GM21526 (cell line): ENCODE measurements around the gene WDR17.

Experiments
- ATAC-seq: cut with Tn5 transposase; IDR thresholded peaks from one replicate; pipeline ENCODE4 v1.9.1; 2021; ENCODE audit warnings: moderate library complexity; ENCODE audit not compliant: unreplicated experiment, low FRiP score

The WDR17 gene

DNA sequence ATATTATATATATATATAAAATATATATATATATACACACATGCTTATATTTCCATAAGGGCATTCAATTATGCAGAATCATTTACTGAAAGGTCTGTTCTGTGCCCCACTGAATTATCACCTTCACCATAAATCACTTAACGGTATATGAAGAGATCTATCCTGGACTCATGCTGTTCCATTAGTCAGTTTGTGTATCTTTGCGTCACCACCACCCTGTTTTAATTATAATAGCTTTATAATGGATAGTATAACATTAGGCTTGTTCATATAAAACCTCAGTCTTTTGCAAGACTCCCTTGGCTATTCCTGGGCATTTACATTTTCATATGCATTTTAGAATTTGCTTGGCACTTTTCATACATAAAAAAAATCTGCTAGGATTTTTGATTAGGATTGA lies 19.1 kb downstream of the WDR17 start:
- ATAC-seq: no peak

DNA sequence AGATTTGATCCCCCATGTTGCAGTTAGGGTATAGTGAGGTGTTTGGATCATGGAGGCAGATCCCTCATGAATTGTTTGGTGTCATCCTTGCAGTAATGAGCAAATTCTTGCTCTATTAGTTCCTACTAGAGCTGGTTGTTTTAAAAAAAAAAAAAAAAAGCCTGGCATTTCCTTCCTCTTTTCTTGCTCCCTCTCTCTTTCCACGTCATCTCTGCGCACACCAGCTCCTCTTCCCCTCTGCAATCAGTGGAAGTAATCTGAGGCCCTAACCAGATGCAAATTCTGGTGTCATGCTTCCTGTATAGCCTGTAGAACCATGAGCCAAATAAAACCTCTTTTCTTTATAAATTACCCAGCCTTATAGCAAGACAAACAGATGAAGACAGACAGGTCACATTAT lies 24.5 kb downstream of the WDR17 start:
- peak; percentile 56 for ATAC-seq

DNA sequence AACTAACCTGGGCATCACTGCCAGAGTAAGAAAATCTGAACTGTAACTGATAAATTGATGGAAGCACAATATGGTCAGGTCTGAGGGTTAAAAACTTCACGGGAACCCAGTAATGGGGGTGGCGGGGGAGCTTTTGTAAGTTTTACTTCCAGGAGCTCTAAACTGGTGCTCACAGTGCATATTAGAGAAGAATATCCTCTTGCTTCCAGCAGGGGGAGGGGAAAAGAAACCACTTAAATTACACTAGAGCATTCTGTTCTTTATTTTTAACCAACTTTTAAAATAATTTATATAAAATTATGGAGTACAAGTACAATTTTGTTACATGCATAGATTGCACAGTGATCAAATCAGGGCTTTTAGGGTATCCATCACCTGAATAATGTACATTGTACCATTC lies 33.7 kb downstream of the WDR17 start:
- no peak for ATAC-seq

DNA sequence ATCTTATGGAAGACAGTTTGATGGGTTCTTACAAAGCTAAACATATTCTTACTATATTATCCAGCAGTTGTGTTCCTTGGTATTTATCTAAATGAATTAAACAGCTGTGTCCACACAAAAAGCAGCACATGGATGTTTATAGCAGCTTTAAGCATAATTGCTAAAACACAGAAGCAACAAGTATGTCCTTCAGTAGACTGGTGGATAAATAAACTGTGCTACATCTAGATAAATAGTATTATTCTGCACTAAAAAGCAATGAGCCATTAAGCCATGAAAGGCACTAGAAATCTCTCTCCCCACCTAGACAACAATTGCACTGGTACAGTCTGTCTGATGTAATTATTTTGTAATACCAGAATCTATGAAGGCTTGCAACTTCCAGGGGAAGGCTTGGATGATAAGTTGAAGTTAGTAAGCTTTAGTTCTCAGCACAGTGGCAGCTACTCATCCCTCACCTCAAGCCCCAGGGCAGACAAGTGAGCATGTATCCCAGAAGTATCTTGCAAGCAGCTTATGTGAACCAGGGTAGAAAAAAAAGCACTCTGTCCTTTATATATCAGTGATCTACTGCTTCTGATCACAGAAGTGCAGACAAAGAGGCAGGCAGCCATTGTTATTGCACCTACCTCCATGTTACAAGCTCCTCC lies 36.9 kb downstream of the WDR17 start:
- ATAC-seq: no peak

DNA sequence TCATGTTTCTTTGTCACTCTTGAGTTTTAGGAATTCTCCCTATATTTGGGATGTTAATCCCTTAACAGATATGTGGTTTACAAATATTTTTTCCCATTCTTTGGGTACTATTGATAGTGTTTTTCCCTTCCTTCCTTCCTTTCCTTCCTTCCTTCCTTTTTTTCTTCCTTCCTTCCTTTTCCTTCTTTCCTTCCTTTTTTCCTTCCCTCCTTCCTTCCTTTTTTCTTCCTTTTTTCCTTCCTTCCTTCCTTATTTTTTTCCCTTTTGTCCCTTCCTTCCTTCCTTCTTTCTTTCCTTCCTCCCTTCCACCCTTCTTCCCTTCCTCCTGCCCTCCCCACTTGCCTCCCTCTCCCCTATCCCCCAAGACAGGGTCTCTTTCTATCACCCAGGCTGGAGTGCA lies 42.1 kb downstream of the WDR17 start:
- ATAC-seq: no peak

DNA sequence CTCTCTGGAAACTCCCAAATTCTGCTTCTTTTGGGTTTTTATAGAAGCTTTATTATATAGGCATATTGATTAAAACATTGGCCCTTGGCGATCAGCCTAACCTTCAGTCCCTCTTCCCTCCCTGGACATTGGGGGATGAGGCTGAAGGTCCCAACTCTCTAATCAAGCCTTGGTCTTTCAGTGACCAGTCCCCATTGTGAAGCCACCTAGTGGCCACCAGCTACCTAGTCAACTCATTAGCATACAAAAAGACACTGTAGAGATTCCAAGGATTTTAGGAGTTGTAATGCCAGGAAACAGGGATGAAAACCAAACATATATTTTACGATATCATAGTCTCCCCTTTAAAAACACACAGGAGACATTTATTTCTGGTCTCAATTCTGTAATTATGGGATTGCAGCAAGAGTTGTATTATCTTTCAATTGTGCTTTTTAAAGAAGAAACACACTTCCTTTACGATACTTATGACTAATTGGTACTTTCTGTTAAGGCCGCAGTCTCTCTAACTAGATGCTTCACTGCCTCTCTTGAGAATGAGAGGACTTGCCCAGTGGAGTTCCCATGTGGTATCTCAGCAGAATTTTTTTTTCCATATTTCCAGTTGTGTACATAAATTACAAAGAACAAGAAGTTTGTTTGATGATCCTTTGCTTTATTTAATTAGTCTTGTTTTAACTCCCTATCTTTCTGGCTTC lies 58.2 kb downstream of the WDR17 start:
- peak; percentile 100 for ATAC-seq

DNA sequence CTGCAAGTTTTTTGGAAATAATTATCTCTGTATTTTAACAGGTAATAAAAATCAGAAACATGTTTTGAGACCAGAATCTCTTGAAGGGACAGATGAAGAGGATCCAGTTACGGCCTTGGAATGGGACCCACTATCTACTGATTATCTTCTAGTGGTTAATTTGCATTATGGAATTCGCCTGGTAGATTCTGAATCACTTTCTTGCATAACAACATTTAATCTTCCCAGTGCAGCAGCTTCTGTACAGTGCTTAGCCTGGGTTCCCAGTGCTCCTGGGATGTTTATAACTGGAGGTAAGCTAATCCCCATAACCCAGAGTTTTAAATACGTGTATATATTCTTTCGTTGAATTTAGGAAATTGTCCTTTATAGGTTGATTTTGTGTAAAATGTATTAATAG lies 59.4 kb downstream of the WDR17 start:
- ATAC-seq: no peak

DNA sequence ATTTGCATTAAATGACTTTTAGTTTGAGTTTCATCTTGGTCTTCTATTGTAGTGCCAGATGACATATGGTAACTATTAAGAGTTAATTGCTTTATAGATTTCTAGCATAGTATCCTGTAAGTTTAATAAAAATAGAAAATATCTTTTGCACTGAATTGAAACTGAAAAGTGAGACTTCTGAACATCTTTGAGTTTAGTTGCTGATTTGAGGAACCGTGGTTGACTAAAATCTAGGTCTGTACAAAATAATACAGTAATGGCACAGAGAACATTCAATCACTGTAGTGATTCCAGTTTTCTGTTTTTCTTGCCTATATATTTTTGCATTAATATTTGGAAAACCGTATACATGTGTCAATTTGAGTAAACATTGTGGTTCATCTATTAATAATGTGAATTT lies 69.0 kb downstream of the WDR17 start:
- ATAC-seq: no peak

DNA sequence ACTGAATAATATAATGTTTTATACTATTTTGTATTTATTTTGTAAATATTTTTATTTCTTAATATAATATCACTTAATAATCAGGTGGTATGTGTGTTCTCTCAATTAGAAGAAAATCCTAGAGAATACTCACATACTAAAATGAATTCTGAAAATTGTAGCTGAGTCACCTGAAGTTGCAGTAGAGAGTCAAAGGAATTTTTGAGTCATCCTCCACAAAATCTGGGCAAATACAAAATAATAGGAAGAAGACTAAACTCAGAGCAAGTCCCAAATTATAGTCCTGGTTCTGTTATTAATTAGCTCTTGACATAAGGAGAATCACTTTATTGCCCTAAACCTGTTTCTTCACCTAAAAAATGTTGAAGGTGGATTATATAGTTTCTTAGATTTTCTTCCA lies 72.0 kb downstream of the WDR17 start:
- no peak for ATAC-seq

DNA sequence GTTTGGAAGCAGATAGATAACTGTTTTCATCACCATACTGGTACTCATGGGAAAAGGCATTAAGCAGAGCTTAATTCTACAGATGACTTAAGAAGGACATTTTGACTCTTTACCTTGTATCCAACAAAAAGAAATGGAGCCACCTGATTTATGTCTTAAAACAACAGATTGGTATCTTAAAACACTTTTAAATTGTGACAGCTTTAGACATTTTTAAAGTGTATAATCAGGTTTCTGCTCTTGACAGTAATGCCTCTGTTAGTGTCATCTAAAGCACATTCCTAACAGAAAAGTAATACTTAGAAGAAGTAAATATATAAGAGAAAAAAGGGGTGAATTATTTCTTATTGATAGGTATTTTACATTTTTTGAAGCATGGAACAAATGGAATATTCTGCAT lies 73.9 kb downstream of the WDR17 start:
- no peak for ATAC-seq

DNA sequence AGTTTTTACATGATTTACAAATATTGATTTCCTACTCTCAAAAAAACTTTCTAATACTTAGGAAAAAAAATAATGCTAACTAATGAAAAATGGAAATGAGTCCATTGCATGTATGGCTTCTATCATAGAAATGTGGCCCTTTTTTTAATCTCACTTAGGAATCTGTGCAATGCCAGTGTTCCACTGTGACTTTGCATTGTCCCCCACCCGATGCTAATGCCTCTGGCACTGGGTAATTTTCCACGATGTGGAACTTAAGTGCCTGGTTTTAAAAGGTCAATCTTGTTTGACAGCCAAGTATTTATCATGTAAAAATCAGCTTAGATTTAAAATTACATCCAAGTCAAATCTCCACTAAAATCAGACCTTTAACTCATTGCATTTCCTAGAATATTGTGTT lies 76.6 kb downstream of the WDR17 start:
- no peak for ATAC-seq

DNA sequence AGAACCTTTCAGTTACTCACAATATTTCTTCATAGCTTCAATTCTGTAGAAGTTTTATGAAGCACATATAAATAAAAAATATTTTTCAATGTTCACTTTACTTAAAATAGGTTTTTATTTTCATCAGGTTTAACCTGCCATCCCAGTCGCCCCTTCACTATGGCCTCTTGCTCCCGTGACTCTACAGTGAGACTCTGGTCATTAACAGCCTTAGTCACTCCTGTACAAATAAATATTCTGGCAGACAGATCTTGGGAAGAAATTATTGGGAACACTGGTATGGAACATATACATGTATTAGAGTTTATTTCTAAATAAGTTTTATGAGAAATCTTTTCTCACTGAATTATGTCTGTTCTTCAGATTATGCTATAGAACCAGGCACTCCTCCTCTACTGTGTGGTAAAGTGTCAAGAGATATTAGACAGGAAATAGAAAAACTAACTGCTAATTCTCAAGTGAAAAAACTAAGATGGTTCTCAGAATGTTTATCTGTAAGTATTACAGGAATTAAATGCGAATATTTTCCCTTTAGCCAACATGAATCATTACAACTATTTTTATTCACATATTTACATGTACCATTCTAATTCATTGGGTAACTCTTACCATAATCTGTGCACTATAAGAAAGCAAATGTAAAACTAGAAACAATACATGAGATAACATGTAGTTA lies 84.2 kb downstream of the WDR17 start:
- ATAC-seq: no peak

DNA sequence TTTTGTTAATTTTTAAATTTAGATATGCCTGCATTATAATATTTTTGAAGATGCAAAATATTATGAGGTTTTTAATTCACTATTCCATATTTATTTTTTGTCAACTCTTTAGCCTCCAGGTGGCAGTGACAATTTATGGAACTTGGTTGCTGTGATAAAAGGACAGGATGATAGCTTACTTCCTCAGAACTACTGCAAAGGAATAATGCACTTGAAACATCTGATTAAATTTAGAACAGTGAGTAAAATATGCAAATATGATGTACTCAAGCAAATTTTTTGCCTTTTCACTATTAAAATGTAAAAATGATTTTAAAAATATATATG lies 84.7 kb downstream of the WDR17 start:
- ATAC-seq: no peak

DNA sequence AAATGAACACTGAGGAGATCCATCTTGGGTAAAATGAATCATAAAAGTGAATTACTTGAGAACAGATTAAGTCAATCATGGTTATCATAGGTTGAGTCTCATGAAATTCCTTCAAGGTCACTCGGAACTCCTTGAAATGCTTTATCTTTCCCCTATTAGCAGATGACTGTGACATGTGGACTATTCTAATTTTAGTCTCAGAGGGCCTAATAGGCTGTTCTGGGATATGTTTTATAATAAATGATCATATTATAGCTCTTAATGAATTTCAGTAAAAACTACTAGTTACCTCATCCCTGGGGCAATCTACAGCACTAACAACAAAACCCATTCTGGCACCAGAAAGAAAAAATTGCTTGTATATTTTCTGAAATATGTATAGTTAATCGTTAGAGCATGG lies 85.1 kb downstream of the WDR17 start:
- ATAC-seq: no peak

DNA sequence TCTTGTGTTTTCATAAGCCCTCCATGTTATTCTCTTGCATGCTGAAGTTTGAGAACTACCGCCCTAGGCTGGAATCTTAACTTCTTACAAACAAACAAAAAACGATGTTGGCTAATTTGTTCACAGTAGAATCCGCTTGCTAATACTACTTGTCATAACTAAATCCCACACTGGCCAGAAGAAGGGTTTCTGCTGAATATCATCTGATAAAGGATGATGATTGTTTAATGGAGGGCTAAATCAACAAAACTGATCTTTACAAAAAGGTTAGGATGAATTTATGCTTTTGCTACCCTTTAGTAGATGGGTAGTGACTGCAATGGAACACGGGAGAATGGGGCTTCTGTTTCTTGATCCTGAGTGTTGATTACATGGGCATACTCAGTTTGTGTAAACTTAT lies 87.5 kb downstream of the WDR17 start:
- no peak for ATAC-seq

DNA sequence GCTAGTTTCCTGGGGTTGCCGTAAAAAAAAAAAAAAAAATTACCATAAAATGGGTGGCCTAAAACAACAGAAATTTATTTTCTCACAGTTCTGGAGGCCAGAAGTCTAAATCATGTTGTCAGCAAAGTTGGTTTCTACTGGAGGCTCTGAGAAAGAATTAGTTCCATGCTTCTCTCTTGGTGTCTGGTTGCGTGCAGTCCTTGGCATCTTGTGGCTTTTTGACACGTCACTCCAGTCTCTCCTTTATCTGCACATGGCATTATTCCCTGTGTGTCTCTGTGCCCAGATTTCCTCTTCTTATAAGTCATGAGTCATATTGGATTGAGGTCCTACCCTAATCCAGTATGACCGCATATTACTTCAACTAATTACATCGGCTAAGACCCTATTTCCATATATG lies 91.0 kb downstream of the WDR17 start:
- ATAC-seq: no peak

DNA sequence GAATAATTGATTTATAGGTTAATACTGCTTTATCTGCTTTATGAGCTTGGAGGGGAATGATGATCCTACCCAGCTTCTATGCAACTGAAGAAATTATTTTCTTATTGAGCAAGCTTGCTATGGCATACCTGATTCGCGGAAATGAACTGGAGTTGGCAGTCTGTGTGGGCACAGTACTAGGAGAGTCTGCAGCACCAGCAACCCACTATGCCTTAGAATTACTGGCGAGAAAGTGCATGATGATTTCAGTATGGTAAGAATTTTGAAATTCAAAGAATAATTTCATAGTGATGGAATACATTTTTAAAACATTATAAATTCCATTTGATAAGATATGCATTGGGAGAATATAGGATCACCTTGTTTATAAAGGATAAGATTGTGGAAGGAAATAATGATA lies 97.4 kb downstream of the WDR17 start:
- ATAC-seq: no peak

DNA sequence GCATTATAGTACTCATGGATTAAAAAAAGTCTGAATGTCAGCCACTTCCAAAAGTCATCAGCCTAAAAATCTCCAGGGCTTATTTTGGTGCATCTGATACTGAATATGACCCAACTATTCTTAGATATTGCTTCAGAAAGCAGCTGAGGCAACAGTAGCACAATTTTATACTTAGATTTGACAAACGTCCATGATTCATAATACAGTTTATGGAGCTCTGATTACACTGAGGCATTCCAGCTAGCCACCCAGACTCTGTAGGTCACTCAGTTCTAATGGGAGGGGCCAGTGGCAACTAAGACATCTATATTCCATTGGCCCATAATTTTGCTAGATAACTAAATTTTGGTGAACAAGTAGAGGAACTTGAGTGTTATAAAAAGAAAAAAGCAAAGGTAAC lies 119.4 kb downstream of the WDR17 start:
- ATAC-seq: no peak

DNA sequence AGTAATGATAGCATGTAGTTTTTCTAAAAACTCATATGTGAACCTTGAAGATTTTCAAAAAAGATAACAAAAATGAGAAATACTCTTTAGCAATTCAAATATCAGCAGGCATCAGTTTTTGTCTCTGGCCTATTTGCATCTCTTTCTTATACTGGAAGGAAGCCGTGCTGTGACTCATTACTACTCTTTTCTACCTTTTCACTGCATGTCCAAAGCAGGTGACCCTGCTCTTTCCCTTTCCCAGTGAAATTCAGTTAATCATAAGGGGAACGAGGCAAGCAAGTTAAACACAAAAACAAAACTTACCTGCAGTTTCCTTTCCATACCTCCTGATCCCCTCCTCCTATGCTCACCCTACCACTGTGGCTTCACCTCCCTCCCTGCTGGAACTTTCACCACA lies 120.4 kb downstream of the WDR17 start:
- no peak for ATAC-seq

DNA sequence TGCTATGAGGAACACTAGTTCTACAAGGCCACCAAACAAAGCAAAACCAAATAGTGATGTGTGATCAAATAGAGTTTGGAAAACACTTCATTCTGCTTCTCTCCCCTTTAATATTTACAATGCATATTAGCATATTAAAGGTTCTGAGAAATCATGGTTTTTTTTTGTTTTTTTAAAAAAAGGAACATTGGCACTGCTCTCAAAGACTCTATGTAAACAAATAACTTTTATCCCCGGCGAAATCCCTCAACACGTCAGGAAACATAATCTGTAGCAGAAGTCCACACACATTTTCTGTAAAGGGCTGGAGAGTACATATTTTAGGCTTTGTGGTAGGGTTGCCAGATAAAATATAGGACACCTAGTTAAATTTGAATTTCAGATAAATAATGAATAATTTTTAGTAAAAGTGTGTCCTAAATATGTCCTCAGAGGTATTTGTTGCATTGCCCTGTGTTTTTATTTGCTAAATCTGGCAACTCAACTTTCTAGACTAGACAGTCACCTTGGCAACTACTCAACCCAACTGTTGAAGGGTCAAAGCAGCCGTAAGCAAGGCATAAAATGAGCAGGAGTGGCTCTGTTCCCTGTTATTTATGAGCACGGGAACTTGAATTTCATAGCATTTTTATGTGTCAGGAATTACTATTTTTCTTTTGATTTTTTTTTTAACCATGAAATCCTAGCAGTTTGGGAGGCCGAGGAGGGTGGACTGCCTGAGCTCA lies 121.2 kb downstream of the WDR17 start:
- ATAC-seq: no peak

DNA sequence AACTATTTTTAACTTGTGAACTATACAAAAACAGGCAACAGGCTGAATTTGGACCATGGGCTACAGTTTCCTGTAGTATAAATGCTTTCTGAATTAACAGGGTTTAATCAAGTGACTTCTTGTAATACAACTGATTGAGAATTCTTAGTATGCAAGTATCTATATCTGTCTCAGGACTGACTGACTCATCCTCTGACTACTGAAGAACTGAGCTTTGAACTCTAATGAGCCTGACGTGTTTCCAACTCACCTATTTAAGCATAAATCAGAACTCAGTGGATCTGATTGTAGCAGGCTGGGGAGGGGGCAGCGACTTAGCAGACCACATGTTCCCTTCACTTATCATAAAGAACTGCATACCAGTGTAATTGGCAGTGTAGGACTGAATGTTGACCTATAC lies 122.0 kb downstream of the WDR17 start:
- no peak for ATAC-seq

DNA sequence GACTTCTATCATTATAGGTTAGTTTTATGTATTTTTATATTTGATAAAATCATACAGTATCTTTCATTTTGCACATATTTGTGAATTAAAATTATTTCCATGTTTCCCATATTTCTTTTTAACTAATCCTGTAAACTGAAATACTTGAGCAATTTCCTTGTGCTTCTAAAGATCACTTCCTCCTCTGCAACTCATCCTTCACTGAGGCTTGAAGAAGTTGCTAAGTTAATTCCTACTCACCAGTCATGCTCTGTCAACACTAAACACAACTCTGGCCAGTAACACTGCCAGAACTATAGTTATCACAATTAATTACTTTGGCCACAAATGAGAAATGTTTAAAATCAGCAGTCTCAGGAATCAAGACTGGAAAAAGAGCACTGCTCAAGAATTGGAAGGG lies 123.0 kb downstream of the WDR17 start:
- no peak for ATAC-seq
